ENCODE data around the gene EPB41L4B. TPM values are rescaled to one million over a fixed set of nuclear protein-coding genes. Genes with fewer than 3 reads are reported as not detected.
"Not testable (repeated sequence)": the region's sequence is repeated elsewhere in the genome, so short reads cannot be mapped to it uniquely, and the experiment has no call there.

The EPB41L4B gene
- total and polyA plus RNA-seq, 2 donors from 2014 or later, result 6.5 to 7.7 TPM

- peaks cover 0 to 2% (median 0%) of the 10 kb centered on the region in 3 donors for H3K4me1 ChIP-seq (ENCODE audit: control insufficient read depth in 2 of 3, insufficient read depth in 2 of 3, low read depth in 1 of 3, low read length in 3 of 3)
- intact Hi-C loops (cut with DNase I), result no loop called here
Observed at GRCh38 chr9:109341561-109341960, 20.7 kb upstream of the EPB41L4B start.

GRCh38 chr9:109340979-109341378, 20.1 kb upstream of the EPB41L4B start:
- H3K4me1 ChIP-seq (ENCODE audit: control insufficient read depth in 2 of 3, insufficient read depth in 2 of 3, low read depth in 1 of 3, low read length in 3 of 3); H3K9me3 ChIP-seq (ENCODE audit: control insufficient read depth in 2 of 3, insufficient read depth in 1 of 3, low read length in 3 of 3); H3K27ac ChIP-seq (ENCODE audit: low read depth in 2 of 2, low read length in 2 of 2); H3K4me3 ChIP-seq (ENCODE audit: low read length in 3 of 3); H3K9ac ChIP-seq (ENCODE audit: low read length in 3 of 3); DNase-seq; FAIRE-seq; H3K36me3 ChIP-seq (ENCODE audit: control insufficient read depth in 2 of 3, insufficient read depth in 3 of 3, low read length in 3 of 3); H3K27me3 ChIP-seq (ENCODE audit: control insufficient read depth, insufficient read depth, low read length); intact Hi-C loops (cut with DNase I): not testable (repeated sequence)

More at GRCh38 chr9:109341561-109341960, 20.7 kb upstream of the EPB41L4B start:
- FAIRE-seq (no peak), DNase-seq (peak in 1 of 5 donors; percentile 16)
- Histone ChIP-seq H3K27ac (ENCODE audit: low read depth in 2 of 2, low read length in 2 of 2) (no peak overlapping the region), H3K9me3 (ENCODE audit: control insufficient read depth in 2 of 3, insufficient read depth in 1 of 3, low read length in 3 of 3) (no peaks in the 10 kb centered on the region), H3K9ac (ENCODE audit: low read length in 3 of 3) (peak overlapping the region in 1 of 3 donors; percentile 2), H3K27me3 (ENCODE audit: control insufficient read depth, insufficient read depth, low read length) (no peaks in the 10 kb centered on the region), H3K4me3 (ENCODE audit: low read length in 3 of 3) (no peak overlapping the region), H3K36me3 (ENCODE audit: control insufficient read depth in 2 of 3, insufficient read depth in 3 of 3, low read length in 3 of 3) (no peaks in the 10 kb centered on the region)
- no peak for TF ChIP-seq CTCF (IDR thresholded peaks at IDR 0.05; ENCODE audit: borderline replicate concordance, extremely low read depth, insufficient read depth)

- Histone ChIP-seq H3K27me3 (ENCODE audit: control insufficient read depth, insufficient read depth, low read length) (no peaks in the 10 kb centered on the region), H3K36me3 (ENCODE audit: control insufficient read depth in 2 of 3, insufficient read depth in 3 of 3, low read length in 3 of 3) (no peaks in the 10 kb centered on the region), H3K9ac (ENCODE audit: low read length in 3 of 3) (no peak overlapping the region), H3K9me3 (ENCODE audit: control insufficient read depth in 2 of 3, insufficient read depth in 1 of 3, low read length in 3 of 3) (no peaks in the 10 kb centered on the region), H3K4me1 (ENCODE audit: control insufficient read depth in 2 of 3, insufficient read depth in 2 of 3, low read depth in 1 of 3, low read length in 3 of 3) (no peaks in the 10 kb centered on the region), H3K4me3 (ENCODE audit: low read length in 3 of 3) (no peak overlapping the region), H3K27ac (ENCODE audit: low read depth in 2 of 2, low read length in 2 of 2) (no peak overlapping the region)
- DNase-seq (no peak), FAIRE-seq (no peak)
- no peak for TF ChIP-seq CTCF (IDR thresholded peaks at IDR 0.05; ENCODE audit: borderline replicate concordance, extremely low read depth, insufficient read depth)
- intact Hi-C loops (cut with DNase I), result no loop called here
Observed at GRCh38 chr9:109336409-109336808, 15.6 kb upstream of the EPB41L4B start.

- Histone ChIP-seq H3K36me3 (ENCODE audit: control insufficient read depth in 2 of 3, insufficient read depth in 3 of 3, low read length in 3 of 3) (no peaks in the 10 kb centered on the region), H3K9ac (ENCODE audit: low read length in 3 of 3) (no peak overlapping the region), H3K4me1 (ENCODE audit: control insufficient read depth in 2 of 3, insufficient read depth in 2 of 3, low read depth in 1 of 3, low read length in 3 of 3) (no peaks in the 10 kb centered on the region), H3K4me3 (ENCODE audit: low read length in 3 of 3) (no peak overlapping the region), H3K27ac (ENCODE audit: low read depth in 2 of 2, low read length in 2 of 2) (no peak overlapping the region), H3K9me3 (ENCODE audit: control insufficient read depth in 2 of 3, insufficient read depth in 1 of 3, low read length in 3 of 3) (no peaks in the 10 kb centered on the region), H3K27me3 (ENCODE audit: control insufficient read depth, insufficient read depth, low read length) (no peaks in the 10 kb centered on the region)
- intact Hi-C loops (cut with DNase I), result no loop called here
- DNase-seq (no peak), FAIRE-seq (no peak)
- no peak for TF ChIP-seq CTCF (IDR thresholded peaks at IDR 0.05; ENCODE audit: borderline replicate concordance, extremely low read depth, insufficient read depth)
Observed at GRCh38 chr9:109335929-109336328, 15.1 kb upstream of the EPB41L4B start.

Data from kidney (tissue), 14 donors.